K562 (cell line): ENCODE measurements around the gene RSPH10B.
"Not testable (repeated sequence)": the region's sequence is repeated elsewhere in the genome, so short reads cannot be mapped to it uniquely, and the experiment has no call there.

Experiments
- CHD4 ChIP-seq: fragments of 200-600 bp; sonication (generic); IDR thresholded peaks from 3 replicates; pipeline ENCODE4 v1.6.1; 2012; ENCODE audit warnings: low read depth, mild to moderate bottlenecking, mixed read lengths, low read length, inconsistent platforms; ENCODE audit not compliant: insufficient read depth, insufficient replicate concordance, poor library complexity, severe bottlenecking
- KLF1 ChIP-seq: fragments of 450-650 bp; IDR thresholded peaks from 2 replicates; pipeline ENCODE4 v1.6.1; 2016; ENCODE audit warnings: missing genetic modification characterization, missing compliant biosample characterization
- MCM5 ChIP-seq: fragments of 450-650 bp; IDR thresholded peaks from 2 replicates; pipeline ENCODE4 v1.6.1; 2016; ENCODE audit warnings: low read depth
- NFIC ChIP-seq: fragments of 450-650 bp; IDR thresholded peaks from 2 replicates; pipeline ENCODE4 v1.6.1; 2017; ENCODE audit warnings: mild to moderate bottlenecking, inconsistent platforms
- SMARCB1 ChIP-seq: IDR thresholded peaks from 2 replicates; pipeline ENCODE4 v1.6.1; 2011; ENCODE audit warnings: improper control_type of control experiment, low read depth; ENCODE audit not compliant: insufficient read length
- TBP ChIP-seq: optimal IDR thresholded peaks from 2 replicates; pipeline ENCODE3; 2011; ENCODE audit warnings: low read depth, low read length, improper control_type of control experiment
- ZNF274 ChIP-seq: IDR thresholded peaks from 2 replicates; pipeline ENCODE4 v1.6.1; 2011; ENCODE audit warnings: low read depth, mild to moderate bottlenecking, low read length, moderate library complexity, borderline replicate concordance
- TF ChIP-seq, protein P1 (sequence below), 2 experiments: fragments of 450-650 bp; formaldehyde crosslinking in 1 of 2; IDR thresholded peaks; 2 replicates each; pipeline versions ENCODE4 v1.4.0 to v1.6.1; 2014 to 2020; ENCODE audit warnings: mild to moderate bottlenecking in 2 of 2, borderline replicate concordance in 1 of 2, low read depth in 1 of 2
- TF ChIP-seq, protein P2 (sequence below): fragments of 450-650 bp; IDR thresholded peaks from 2 replicates; pipeline ENCODE4 v1.7.1; 2018; ENCODE audit warnings: mild to moderate bottlenecking, low read depth; ENCODE audit not compliant: partially characterized antibody

DNA sequence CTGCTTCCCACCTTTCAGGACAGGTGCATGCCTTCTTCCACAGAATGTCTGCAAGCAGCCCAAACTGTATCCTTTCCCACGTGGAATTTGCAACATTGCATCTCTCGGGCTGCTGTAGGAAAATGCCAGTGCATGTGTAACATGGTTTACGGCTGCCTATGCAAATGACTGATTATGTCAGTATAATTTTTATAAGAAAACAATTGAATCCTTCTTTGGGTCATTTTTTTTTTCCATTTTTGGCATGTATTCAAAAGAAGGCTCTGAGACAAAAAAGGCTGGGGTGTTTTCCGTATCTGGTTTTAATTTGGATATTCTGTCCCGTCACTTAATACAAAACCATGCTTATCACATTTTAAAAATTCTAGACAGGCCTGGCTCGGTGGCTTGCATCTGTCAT is 90.4 kb downstream of the RSPH10B start:
- not testable (repeated sequence) for TF ChIP-seq TBP, NFIC, SMARCB1, KLF1, MCM5, CHD4, ZNF274
- TF ChIP-seq, protein P1, sequence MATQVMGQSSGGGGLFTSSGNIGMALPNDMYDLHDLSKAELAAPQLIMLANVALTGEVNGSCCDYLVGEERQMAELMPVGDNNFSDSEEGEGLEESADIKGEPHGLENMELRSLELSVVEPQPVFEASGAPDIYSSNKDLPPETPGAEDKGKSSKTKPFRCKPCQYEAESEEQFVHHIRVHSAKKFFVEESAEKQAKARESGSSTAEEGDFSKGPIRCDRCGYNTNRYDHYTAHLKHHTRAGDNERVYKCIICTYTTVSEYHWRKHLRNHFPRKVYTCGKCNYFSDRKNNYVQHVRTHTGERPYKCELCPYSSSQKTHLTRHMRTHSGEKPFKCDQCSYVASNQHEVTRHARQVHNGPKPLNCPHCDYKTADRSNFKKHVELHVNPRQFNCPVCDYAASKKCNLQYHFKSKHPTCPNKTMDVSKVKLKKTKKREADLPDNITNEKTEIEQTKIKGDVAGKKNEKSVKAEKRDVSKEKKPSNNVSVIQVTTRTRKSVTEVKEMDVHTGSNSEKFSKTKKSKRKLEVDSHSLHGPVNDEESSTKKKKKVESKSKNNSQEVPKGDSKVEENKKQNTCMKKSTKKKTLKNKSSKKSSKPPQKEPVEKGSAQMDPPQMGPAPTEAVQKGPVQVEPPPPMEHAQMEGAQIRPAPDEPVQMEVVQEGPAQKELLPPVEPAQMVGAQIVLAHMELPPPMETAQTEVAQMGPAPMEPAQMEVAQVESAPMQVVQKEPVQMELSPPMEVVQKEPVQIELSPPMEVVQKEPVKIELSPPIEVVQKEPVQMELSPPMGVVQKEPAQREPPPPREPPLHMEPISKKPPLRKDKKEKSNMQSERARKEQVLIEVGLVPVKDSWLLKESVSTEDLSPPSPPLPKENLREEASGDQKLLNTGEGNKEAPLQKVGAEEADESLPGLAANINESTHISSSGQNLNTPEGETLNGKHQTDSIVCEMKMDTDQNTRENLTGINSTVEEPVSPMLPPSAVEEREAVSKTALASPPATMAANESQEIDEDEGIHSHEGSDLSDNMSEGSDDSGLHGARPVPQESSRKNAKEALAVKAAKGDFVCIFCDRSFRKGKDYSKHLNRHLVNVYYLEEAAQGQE (IDR thresholded peaks at IDR 0.05; ENCODE audit: borderline replicate concordance), result not testable (repeated sequence)
- TF ChIP-seq, protein P1 (CRISPR knock-in tag; IDR thresholded peaks at IDR 0.05; ENCODE audit: low read depth), result not testable (repeated sequence)
- TF ChIP-seq, protein P2, sequence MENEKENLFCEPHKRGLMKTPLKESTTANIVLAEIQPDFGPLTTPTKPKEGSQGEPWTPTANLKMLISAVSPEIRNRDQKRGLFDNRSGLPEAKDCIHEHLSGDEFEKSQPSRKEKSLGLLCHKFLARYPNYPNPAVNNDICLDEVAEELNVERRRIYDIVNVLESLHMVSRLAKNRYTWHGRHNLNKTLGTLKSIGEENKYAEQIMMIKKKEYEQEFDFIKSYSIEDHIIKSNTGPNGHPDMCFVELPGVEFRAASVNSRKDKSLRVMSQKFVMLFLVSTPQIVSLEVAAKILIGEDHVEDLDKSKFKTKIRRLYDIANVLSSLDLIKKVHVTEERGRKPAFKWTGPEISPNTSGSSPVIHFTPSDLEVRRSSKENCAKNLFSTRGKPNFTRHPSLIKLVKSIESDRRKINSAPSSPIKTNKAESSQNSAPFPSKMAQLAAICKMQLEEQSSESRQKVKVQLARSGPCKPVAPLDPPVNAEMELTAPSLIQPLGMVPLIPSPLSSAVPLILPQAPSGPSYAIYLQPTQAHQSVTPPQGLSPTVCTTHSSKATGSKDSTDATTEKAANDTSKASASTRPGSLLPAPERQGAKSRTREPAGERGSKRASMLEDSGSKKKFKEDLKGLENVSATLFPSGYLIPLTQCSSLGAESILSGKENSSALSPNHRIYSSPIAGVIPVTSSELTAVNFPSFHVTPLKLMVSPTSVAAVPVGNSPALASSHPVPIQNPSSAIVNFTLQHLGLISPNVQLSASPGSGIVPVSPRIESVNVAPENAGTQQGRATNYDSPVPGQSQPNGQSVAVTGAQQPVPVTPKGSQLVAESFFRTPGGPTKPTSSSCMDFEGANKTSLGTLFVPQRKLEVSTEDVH, result not testable (repeated sequence)
